Caco-2 (cell line): ENCODE data around the gene CFAP46. TPM values are rescaled to one million over a fixed set of nuclear protein-coding genes. Genes with fewer than 3 reads are reported as not detected.
A peak's percentile ranks its signal among the peaks of the same experiment; 100 is the strongest.

Experiments
- BruUV-seq: library from RNA; stranded (reverse); fragments of 400-500 nt; replicated peaks from 2 replicates; lab custom pipeline; 2021; lab: Mats Ljungman, UMichigan
- CTCF ChIA-PET: fragments of 300-600 bp; sonication (Branson Sonifier 250); formaldehyde crosslinking; loops from one replicate; lab custom pipeline; 2022; ENCODE audit warnings: antibody characterized with exemption; lab: Charles Lee
- POLR2A ChIA-PET: fragments of 300-600 bp; sonication (Branson Sonifier 250); formaldehyde crosslinking; loops from one replicate; lab custom pipeline; 2022; ENCODE audit warnings: antibody characterized with exemption; lab: Charles Lee
- DNase-seq, 2 experiments: peaks; one replicate each; pipeline versions ENCODE4 v3.0.0 to v3.0.0-alpha.2; 2020 to 2022
- H3K27me3 ChIP-seq: replicated peaks from 2 replicates; pipeline ENCODE4 v1.6.0; 2011; ENCODE audit warnings: low read length; ENCODE audit not compliant: control insufficient read depth, insufficient read depth
- H3K36me3 ChIP-seq: 2 replicates; pipeline ENCODE4 v1.5.1; 2011; ENCODE audit warnings: low read length; ENCODE audit not compliant: control insufficient read depth, insufficient read depth
- H3K4me1 ChIP-seq: fragments of 250-450 bp; sonication (Bioruptor Pico); 2 replicates; pipeline ENCODE4 v1.5.1; 2020; ENCODE audit warnings: mild to moderate bottlenecking
- H3K4me3 ChIP-seq: 2 replicates; pipeline ENCODE4 v1.5.1; 2011; ENCODE audit warnings: low read depth, mild to moderate bottlenecking, control low read depth, low read length
- H3K9me3 ChIP-seq: fragments of 250-450 bp; sonication (Bioruptor Pico); 2 replicates; pipeline ENCODE4 v1.5.1; 2020; ENCODE audit warnings: mild to moderate bottlenecking, moderate library complexity
- H3K27ac Mint-ChIP-seq: one replicate; pipeline ENCODE4 v1.8.0; 2022; ENCODE audit warnings: mixed read lengths; ENCODE audit not compliant: unreplicated experiment
- H3K27me3 Mint-ChIP-seq: one replicate; pipeline ENCODE4 v1.8.0; 2022; ENCODE audit warnings: mixed read lengths; ENCODE audit not compliant: insufficient read depth, unreplicated experiment
- H3K36me3 Mint-ChIP-seq: one replicate; pipeline ENCODE4 v1.8.0; 2022; ENCODE audit warnings: mild to moderate bottlenecking, mixed read lengths; ENCODE audit not compliant: insufficient read depth, unreplicated experiment
- H3K4me1 Mint-ChIP-seq: one replicate; pipeline ENCODE4 v1.8.0; 2022; ENCODE audit warnings: low read depth, mixed read lengths; ENCODE audit not compliant: unreplicated experiment
- H3K4me3 Mint-ChIP-seq: one replicate; pipeline ENCODE4 v1.8.0; 2022; ENCODE audit warnings: mild to moderate bottlenecking, moderate library complexity, mixed read lengths; ENCODE audit not compliant: unreplicated experiment
- H3K9me3 Mint-ChIP-seq: one replicate; pipeline ENCODE4 v1.8.0; 2022; ENCODE audit warnings: mixed read lengths; ENCODE audit not compliant: unreplicated experiment
- CTCF ChIP-seq, 2 experiments: fragments of 200-600 bp in 1 of 2; IDR thresholded peaks; 1 replicate in 1 of 2; 2 replicates in 1 of 2; pipeline versions ENCODE4 v1.5.1 to v1.8.0; 2011 to 2022; ENCODE audit warnings: antibody characterized with exemption in 1 of 2, control low read depth in 1 of 2, inconsistent platforms in 1 of 2, low read depth in 1 of 2, low read length in 1 of 2, mild to moderate bottlenecking in 1 of 2, moderate library complexity in 1 of 2; ENCODE audit not compliant: insufficient read depth in 1 of 2, severe bottlenecking in 1 of 2, unreplicated experiment in 1 of 2
- intact Hi-C: fragments of 100-400 bp; cut with micrococcal nuclease; formaldehyde crosslinking; loops from one replicate; pipeline ENCODE4 v1.10.0; 2022; ENCODE audit not compliant: unreplicated experiment
- total RNA-seq: library from RNA; stranded (reverse); gene quantifications from 2 replicates; pipeline ENCODE4 v1.2.3, GENCODE V29; 2022

Gene CFAP46
- total RNA-seq, 1 experiment from 2014 or later: not detected

DNA sequence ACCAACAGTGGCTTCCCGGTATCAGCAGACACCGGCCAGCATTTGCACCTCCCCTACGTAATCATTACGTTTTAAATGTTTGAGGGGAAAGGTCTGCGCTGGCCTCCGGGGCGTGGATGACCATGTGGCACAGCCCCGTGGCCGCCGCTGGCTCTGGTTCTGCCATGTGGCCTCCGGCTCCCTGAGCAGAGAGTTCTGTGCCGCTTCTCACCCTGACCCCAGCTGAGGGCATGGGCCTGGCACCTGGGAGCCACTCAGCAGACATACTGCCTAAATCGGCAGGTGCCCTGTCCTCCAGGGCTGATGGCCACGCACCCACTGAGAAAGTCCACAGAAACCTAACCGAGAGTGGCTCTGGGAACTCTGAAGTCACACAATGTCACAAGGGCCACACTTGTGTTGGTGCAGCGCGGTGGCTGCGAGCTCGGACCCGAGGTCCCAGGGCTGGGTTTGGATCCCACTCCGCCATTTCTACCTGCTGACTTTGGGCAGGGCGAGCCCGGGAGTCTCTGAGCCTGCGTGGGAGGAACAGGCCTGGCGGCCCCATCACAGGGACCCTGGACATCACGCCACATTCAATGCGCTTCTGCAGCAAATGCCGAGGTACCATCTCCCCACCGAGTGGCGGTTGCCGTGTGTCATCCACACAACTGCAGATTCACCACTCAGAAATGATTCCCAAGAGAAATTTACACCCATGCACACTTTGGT is 25.3 kb downstream of the CFAP46 start:
- TF ChIP-seq CTCF (IDR thresholded peaks at IDR 0.05; ENCODE audit: insufficient read depth in 1 of 2, low read depth in 1 of 2, low read length in 1 of 2, severe bottlenecking in 1 of 2, unreplicated experiment in 1 of 2): no peak
- Mint-ChIP-seq H3K36me3 (no peaks in the 10 kb centered on the region), H3K4me3 (no peak overlapping the region)

GRCh38 chr10:132916421-132916841 is 25.9 kb downstream of the CFAP46 start:
- H3K27me3 ChIP-seq: no peaks in the 10 kb centered on the region; the same call in 1 of the 2 replicates
- Mint-ChIP-seq H3K9me3 (no peaks in the 10 kb centered on the region), H3K27ac (no peak overlapping the region), H3K27me3 (peaks cover 4% of the 10 kb centered on the region), H3K4me3 (no peak overlapping the region), H3K36me3 (no peaks in the 10 kb centered on the region), H3K4me1 (no peaks in the 10 kb centered on the region)
- no peaks in the 10 kb centered on the region for H3K9me3 ChIP-seq
- ChIA-PET CTCF (interaction anchor here (0.5 to 0.9 kb wide), 2 partner anchors 12 to 139 kb away, joined by 3 to 4 read pairs; no protein-coding TSS in a partner anchor), POLR2A (no interaction called here)
- peaks cover 10% of the 10 kb centered on the region for H3K4me1 ChIP-seq
- intact Hi-C loops: no loop called here
- DNase-seq: peak in 1 of 2 experiments; percentile 40
- no peak for TF ChIP-seq CTCF (IDR thresholded peaks at IDR 0.05; ENCODE audit: insufficient read depth in 1 of 2, low read depth in 1 of 2, low read length in 1 of 2, severe bottlenecking in 1 of 2, unreplicated experiment in 1 of 2)
- H3K4me3 ChIP-seq: no peak overlapping the region
- H3K36me3 ChIP-seq: no peaks in the 10 kb centered on the region
- no TSS peak for BruUV-seq

More for the DNA sequence above, 25.3 kb downstream of the CFAP46 start:
- peak in 1 of 2 experiments; percentile 12 for DNase-seq
- Histone ChIP-seq H3K27me3 (no peaks in the 10 kb centered on the region; the same call in 1 of the 2 replicates), H3K4me1 (peaks cover 10% of the 10 kb centered on the region), H3K9me3 (no peaks in the 10 kb centered on the region), H3K36me3 (no peaks in the 10 kb centered on the region), H3K4me3 (no peak overlapping the region)
- CTCF ChIA-PET: interaction anchor here (0.9 kb wide), 1 partner anchor 12 kb away, joined by 3 read pairs; no protein-coding TSS in a partner anchor
- POLR2A ChIA-PET: no interaction called here
- no TSS peak for BruUV-seq
- no peak overlapping the region for H3K27ac Mint-ChIP-seq
- intact Hi-C loops: no loop called here
- peaks cover 7% of the 10 kb centered on the region for H3K27me3 Mint-ChIP-seq
- no peaks in the 10 kb centered on the region for H3K4me1 Mint-ChIP-seq
- H3K9me3 Mint-ChIP-seq: no peaks in the 10 kb centered on the region

DNA sequence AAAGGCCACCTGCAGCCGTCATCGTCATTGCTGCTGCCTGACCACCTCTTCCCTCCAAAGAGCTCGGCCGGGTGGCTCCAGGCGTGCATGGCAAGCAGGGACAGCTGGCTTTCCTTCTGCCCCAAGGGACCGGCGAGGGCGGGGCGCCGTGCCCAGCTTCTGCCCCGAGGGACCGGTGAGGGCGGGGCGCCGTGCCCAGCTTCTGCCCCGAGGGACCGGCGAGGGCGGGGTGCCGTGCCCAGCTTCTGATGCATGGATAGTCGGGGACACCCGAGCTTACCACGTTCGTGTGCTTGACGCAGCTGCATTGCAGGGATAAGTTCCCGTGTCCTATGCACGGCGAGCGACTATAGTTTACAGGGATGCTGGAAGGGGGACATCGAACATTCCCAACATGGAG is 27.0 kb downstream of the CFAP46 start:
- no TSS peak for BruUV-seq
- Mint-ChIP-seq H3K4me1 (no peaks in the 10 kb centered on the region), H3K9me3 (no peaks in the 10 kb centered on the region), H3K4me3 (no peak overlapping the region), H3K27me3 (peaks cover 4% of the 10 kb centered on the region), H3K27ac (no peak overlapping the region), H3K36me3 (no peaks in the 10 kb centered on the region)
- Histone ChIP-seq H3K36me3 (no peaks in the 10 kb centered on the region), H3K9me3 (no peaks in the 10 kb centered on the region), H3K27me3 (no peaks in the 10 kb centered on the region), H3K4me1 (peaks cover 10% of the 10 kb centered on the region), H3K4me3 (no peak overlapping the region)
- ChIA-PET CTCF (interaction anchor here (0.6 kb wide), 1 partner anchor 55 kb away, joined by 3 read pairs; no protein-coding TSS in a partner anchor), POLR2A (no interaction called here)
- intact Hi-C loops: no loop called here
- peak in 1 of 2 experiments; percentile 21 for DNase-seq
- TF ChIP-seq CTCF (IDR thresholded peaks at IDR 0.05; ENCODE audit: insufficient read depth in 1 of 2, low read depth in 1 of 2, low read length in 1 of 2, severe bottlenecking in 1 of 2, unreplicated experiment in 1 of 2): no peak
